ENCODE measurements around the gene TFF3.

The TFF3 gene

GRCh38 chr21:42319851-42320572, 4.8 kb upstream of the TFF3 start:
- ChIA-PET CTCF (interaction anchor here (0.8 to 2.6 kb wide), 3 partner anchors 10 to 61 kb away, joined by 3 to 19 read pairs (median 6); no protein-coding TSS in a partner anchor), POLR2A (no interaction called here)
- DNase-seq (ENCODE audit: extremely low spot score): no peak
- TF ChIP-seq CTCF (IDR thresholded peaks at IDR 0.05; ENCODE audit: control extremely low read depth, extremely low read depth, low read depth, missing control alignments): no peak

GRCh38 chr21:42319376-42319775, 4.2 kb upstream of the TFF3 start:
- no peak for TF ChIP-seq CTCF (IDR thresholded peaks at IDR 0.05; ENCODE audit: control extremely low read depth, extremely low read depth, low read depth, missing control alignments)
- DNase-seq (ENCODE audit: extremely low spot score): peak; percentile 47
- ChIA-PET POLR2A (no interaction called here), CTCF (interaction anchor here (0.8 to 2.6 kb wide), 3 partner anchors 9 to 60 kb away, joined by 3 to 19 read pairs (median 6); no protein-coding TSS in a partner anchor)

- POLR2A ChIA-PET: no interaction called here
- CTCF ChIA-PET: interaction anchor here (1.9 to 2.6 kb wide), 2 partner anchors 8 to 59 kb away, joined by 6 to 19 read pairs; no protein-coding TSS in a partner anchor
- DNase-seq (ENCODE audit: extremely low spot score): no peak
- no peak for TF ChIP-seq CTCF (IDR thresholded peaks at IDR 0.05; ENCODE audit: control extremely low read depth, extremely low read depth, low read depth, missing control alignments)
Measured at GRCh38 chr21:42317826-42318746, 2.9 kb upstream of the TFF3 start.

- POLR2A ChIA-PET: no interaction called here
- CTCF ChIA-PET: no interaction called here
- no peak for DNase-seq (ENCODE audit: extremely low spot score)
- TF ChIP-seq CTCF (IDR thresholded peaks at IDR 0.05; ENCODE audit: control extremely low read depth, extremely low read depth, low read depth, missing control alignments): no peak
Measured at GRCh38 chr21:42317341-42317741, 2.1 kb upstream of the TFF3 start.

- no peak for TF ChIP-seq CTCF (IDR thresholded peaks at IDR 0.05; ENCODE audit: control extremely low read depth, extremely low read depth, low read depth, missing control alignments)
- ChIA-PET POLR2A (no interaction called here), CTCF (interaction anchor here (0.9 kb wide), 1 partner anchor 21 kb away, joined by 4 read pairs; no protein-coding TSS in a partner anchor)
- no peak for DNase-seq (ENCODE audit: extremely low spot score)
Measured at GRCh38 chr21:42316891-42317290, 1.7 kb upstream of the TFF3 start.

- ChIA-PET CTCF (interaction anchor here (1.4 kb wide), 1 partner anchor 9 kb away, joined by 4 read pairs; no protein-coding TSS in a partner anchor), POLR2A (interaction anchor here (0.5 kb wide), 1 partner anchor 305 kb away, joined by 3 read pairs; no protein-coding TSS in a partner anchor)
- no peak for TF ChIP-seq CTCF (IDR thresholded peaks at IDR 0.05; ENCODE audit: control extremely low read depth, extremely low read depth, low read depth, missing control alignments)
- no peak for DNase-seq (ENCODE audit: extremely low spot score)
Measured at GRCh38 chr21:42314616-42315295, 453 bp downstream of the TFF3 start.
